Caco-2 (cell line): ENCODE data around the gene CYB561. TPM values are rescaled to one million over a fixed set of nuclear protein-coding genes. Genes with fewer than 3 reads are reported as not detected.

Source experiments
- BruUV-seq: library from RNA; stranded (reverse); fragments of 400-500 nt; replicated peaks from 2 replicates; lab custom pipeline; 2021; lab: Mats Ljungman, UMichigan
- CTCF ChIA-PET: fragments of 300-600 bp; sonication (Branson Sonifier 250); formaldehyde crosslinking; loops from one replicate; lab custom pipeline; 2022; ENCODE audit warnings: antibody characterized with exemption; lab: Charles Lee
- POLR2A ChIA-PET: fragments of 300-600 bp; sonication (Branson Sonifier 250); formaldehyde crosslinking; loops from one replicate; lab custom pipeline; 2022; ENCODE audit warnings: antibody characterized with exemption; lab: Charles Lee
- DNase-seq, 2 experiments: peaks; one replicate each; pipeline versions ENCODE4 v3.0.0 to v3.0.0-alpha.2; 2020 to 2022
- H3K27me3 ChIP-seq: replicated peaks from 2 replicates; pipeline ENCODE4 v1.6.0; 2011; ENCODE audit warnings: low read length; ENCODE audit not compliant: control insufficient read depth, insufficient read depth
- H3K36me3 ChIP-seq: 2 replicates; pipeline ENCODE4 v1.5.1; 2011; ENCODE audit warnings: low read length; ENCODE audit not compliant: control insufficient read depth, insufficient read depth
- H3K4me1 ChIP-seq: fragments of 250-450 bp; sonication (Bioruptor Pico); 2 replicates; pipeline ENCODE4 v1.5.1; 2020; ENCODE audit warnings: mild to moderate bottlenecking
- H3K4me3 ChIP-seq: 2 replicates; pipeline ENCODE4 v1.5.1; 2011; ENCODE audit warnings: low read depth, mild to moderate bottlenecking, control low read depth, low read length
- H3K9me3 ChIP-seq: fragments of 250-450 bp; sonication (Bioruptor Pico); 2 replicates; pipeline ENCODE4 v1.5.1; 2020; ENCODE audit warnings: mild to moderate bottlenecking, moderate library complexity
- H3K27ac Mint-ChIP-seq: one replicate; pipeline ENCODE4 v1.8.0; 2022; ENCODE audit warnings: mixed read lengths; ENCODE audit not compliant: unreplicated experiment
- H3K27me3 Mint-ChIP-seq: one replicate; pipeline ENCODE4 v1.8.0; 2022; ENCODE audit warnings: mixed read lengths; ENCODE audit not compliant: insufficient read depth, unreplicated experiment
- H3K36me3 Mint-ChIP-seq: one replicate; pipeline ENCODE4 v1.8.0; 2022; ENCODE audit warnings: mild to moderate bottlenecking, mixed read lengths; ENCODE audit not compliant: insufficient read depth, unreplicated experiment
- H3K4me1 Mint-ChIP-seq: one replicate; pipeline ENCODE4 v1.8.0; 2022; ENCODE audit warnings: low read depth, mixed read lengths; ENCODE audit not compliant: unreplicated experiment
- H3K4me3 Mint-ChIP-seq: one replicate; pipeline ENCODE4 v1.8.0; 2022; ENCODE audit warnings: mild to moderate bottlenecking, moderate library complexity, mixed read lengths; ENCODE audit not compliant: unreplicated experiment
- H3K9me3 Mint-ChIP-seq: one replicate; pipeline ENCODE4 v1.8.0; 2022; ENCODE audit warnings: mixed read lengths; ENCODE audit not compliant: unreplicated experiment
- intact Hi-C: fragments of 100-400 bp; cut with micrococcal nuclease; formaldehyde crosslinking; loops from one replicate; pipeline ENCODE4 v1.10.0; 2022; ENCODE audit not compliant: unreplicated experiment
- total RNA-seq: library from RNA; stranded (reverse); gene quantifications from 2 replicates; pipeline ENCODE4 v1.2.3, GENCODE V29; 2022
- TF ChIP-seq, protein P1 (sequence below), 2 experiments: fragments of 200-600 bp in 1 of 2; IDR thresholded peaks; 1 replicate in 1 of 2; 2 replicates in 1 of 2; pipeline versions ENCODE4 v1.5.1 to v1.8.0; 2011 to 2022; ENCODE audit warnings: antibody characterized with exemption in 1 of 2, control low read depth in 1 of 2, inconsistent platforms in 1 of 2, low read depth in 1 of 2, low read length in 1 of 2, mild to moderate bottlenecking in 1 of 2, moderate library complexity in 1 of 2; ENCODE audit not compliant: insufficient read depth in 1 of 2, severe bottlenecking in 1 of 2, unreplicated experiment in 1 of 2

The CYB561 gene
- total RNA-seq, 1 experiment from 2014 or later: 46.3 TPM

DNA sequence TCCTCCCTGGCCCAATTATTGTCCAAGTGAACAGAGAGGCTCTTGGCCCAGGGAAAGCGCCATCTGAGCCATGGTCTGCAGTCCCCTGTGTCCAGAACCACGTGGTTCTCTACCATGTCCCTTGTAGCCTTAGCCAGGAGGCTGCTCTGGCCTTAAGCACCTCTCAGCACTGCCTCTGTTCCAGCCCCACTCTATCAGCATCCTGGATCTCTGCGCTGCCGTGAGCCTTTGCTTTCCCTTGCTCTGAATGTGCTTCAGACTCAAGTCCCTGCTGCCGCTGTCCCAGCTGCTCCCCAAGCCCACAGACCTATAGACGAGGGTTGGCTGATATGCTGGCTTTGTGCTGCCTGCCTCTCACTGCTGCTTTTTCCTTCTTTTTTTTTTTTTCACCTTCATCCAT is 33.9 kb downstream of the CYB561 start:
- no peaks in the 10 kb centered on the region; the same call in 1 of the 2 replicates for H3K27me3 ChIP-seq
- Mint-ChIP-seq H3K4me3 (no peak overlapping the region), H3K9me3 (no peaks in the 10 kb centered on the region), H3K4me1 (no peaks in the 10 kb centered on the region), H3K27me3 (peaks cover 19% of the 10 kb centered on the region), H3K36me3 (no peaks in the 10 kb centered on the region), H3K27ac (no peak overlapping the region)
- no peaks in the 10 kb centered on the region for H3K9me3 ChIP-seq
- H3K4me1 ChIP-seq: no peaks in the 10 kb centered on the region
- H3K36me3 ChIP-seq: no peaks in the 10 kb centered on the region
- TF ChIP-seq, protein P1, sequence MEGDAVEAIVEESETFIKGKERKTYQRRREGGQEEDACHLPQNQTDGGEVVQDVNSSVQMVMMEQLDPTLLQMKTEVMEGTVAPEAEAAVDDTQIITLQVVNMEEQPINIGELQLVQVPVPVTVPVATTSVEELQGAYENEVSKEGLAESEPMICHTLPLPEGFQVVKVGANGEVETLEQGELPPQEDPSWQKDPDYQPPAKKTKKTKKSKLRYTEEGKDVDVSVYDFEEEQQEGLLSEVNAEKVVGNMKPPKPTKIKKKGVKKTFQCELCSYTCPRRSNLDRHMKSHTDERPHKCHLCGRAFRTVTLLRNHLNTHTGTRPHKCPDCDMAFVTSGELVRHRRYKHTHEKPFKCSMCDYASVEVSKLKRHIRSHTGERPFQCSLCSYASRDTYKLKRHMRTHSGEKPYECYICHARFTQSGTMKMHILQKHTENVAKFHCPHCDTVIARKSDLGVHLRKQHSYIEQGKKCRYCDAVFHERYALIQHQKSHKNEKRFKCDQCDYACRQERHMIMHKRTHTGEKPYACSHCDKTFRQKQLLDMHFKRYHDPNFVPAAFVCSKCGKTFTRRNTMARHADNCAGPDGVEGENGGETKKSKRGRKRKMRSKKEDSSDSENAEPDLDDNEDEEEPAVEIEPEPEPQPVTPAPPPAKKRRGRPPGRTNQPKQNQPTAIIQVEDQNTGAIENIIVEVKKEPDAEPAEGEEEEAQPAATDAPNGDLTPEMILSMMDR (IDR thresholded peaks at IDR 0.05; ENCODE audit: insufficient read depth in 1 of 2, low read depth in 1 of 2, low read length in 1 of 2, severe bottlenecking in 1 of 2, unreplicated experiment in 1 of 2): no peak
- ChIA-PET CTCF (no interaction called here), POLR2A (no interaction called here)
- no peak for DNase-seq
- no TSS peak for BruUV-seq
- intact Hi-C loops: no loop called here
- no peak overlapping the region for H3K4me3 ChIP-seq

- CTCF ChIA-PET: interaction anchor here (0.6 to 2.6 kb wide), 5 partner anchors 13 to 687 kb away, joined by 3 to 25 read pairs (median 6); no protein-coding TSS in a partner anchor
- no peaks in the 10 kb centered on the region for H3K27me3 ChIP-seq
- H3K9me3 ChIP-seq: no peaks in the 10 kb centered on the region
- Mint-ChIP-seq H3K9me3 (no peaks in the 10 kb centered on the region), H3K4me3 (no peak overlapping the region), H3K27ac (no peak overlapping the region), H3K36me3 (no peaks in the 10 kb centered on the region), H3K27me3 (peaks cover 11% of the 10 kb centered on the region), H3K4me1 (no peaks in the 10 kb centered on the region)
- intact Hi-C loops: loop anchor here (5.0 kb wide), 1 partner anchor 706 kb away; no protein-coding TSS in a partner anchor
- DNase-seq: no peak
- POLR2A ChIA-PET: no interaction called here
- H3K36me3 ChIP-seq: no peaks in the 10 kb centered on the region
- BruUV-seq: no TSS peak
- H3K4me3 ChIP-seq: no peak overlapping the region
- H3K4me1 ChIP-seq: no peaks in the 10 kb centered on the region
- TF ChIP-seq, protein P1 (IDR thresholded peaks at IDR 0.05; ENCODE audit: insufficient read depth in 1 of 2, low read depth in 1 of 2, low read length in 1 of 2, severe bottlenecking in 1 of 2, unreplicated experiment in 1 of 2): no peak
Observed at GRCh38 chr17:63407741-63408330, 38.3 kb downstream of the CYB561 start.

- no peaks in the 10 kb centered on the region for H3K4me1 ChIP-seq
- Mint-ChIP-seq H3K4me3 (no peak overlapping the region), H3K9me3 (no peaks in the 10 kb centered on the region), H3K4me1 (no peaks in the 10 kb centered on the region), H3K27ac (no peak overlapping the region), H3K36me3 (no peaks in the 10 kb centered on the region), H3K27me3 (peaks cover 15% of the 10 kb centered on the region)
- POLR2A ChIA-PET: interaction anchor here (0.5 kb wide), 2 partner anchors 113 to 1543 kb away, joined by 3 to 5 read pairs; partner anchors contain the start of gene BRIP1
- no peak overlapping the region for H3K4me3 ChIP-seq
- no peaks in the 10 kb centered on the region for H3K9me3 ChIP-seq
- H3K36me3 ChIP-seq: no peaks in the 10 kb centered on the region
- H3K27me3 ChIP-seq: no peaks in the 10 kb centered on the region
- TF ChIP-seq, protein P1 (IDR thresholded peaks at IDR 0.05; ENCODE audit: insufficient read depth in 1 of 2, low read depth in 1 of 2, low read length in 1 of 2, severe bottlenecking in 1 of 2, unreplicated experiment in 1 of 2): peak; percentile 80 to 83
- peak; percentile 82 for DNase-seq
- no TSS peak for BruUV-seq
- CTCF ChIA-PET: interaction anchor here (0.5 to 2.6 kb wide), 19 partner anchors 9 to 486 kb away, joined by 3 to 25 read pairs (median 4); no protein-coding TSS in a partner anchor
- intact Hi-C loops: loop anchor here (1.0 to 5.0 kb wide), 4 partner anchors 294 to 705 kb away; no protein-coding TSS in a partner anchor
Observed at GRCh38 chr17:63406689-63407330, 39.3 kb downstream of the CYB561 start.
